ENCODE data around the gene PYCR2. TPM values are rescaled to one million over a fixed set of nuclear protein-coding genes. Genes with fewer than 3 reads are reported as not detected.
"Not testable (repeated sequence)": the region's sequence is repeated elsewhere in the genome, so short reads cannot be mapped to it uniquely, and the experiment has no call there.

Gene PYCR2
- total RNA-seq, 1 donor from 2014 or later = 47.4 TPM

DNA sequence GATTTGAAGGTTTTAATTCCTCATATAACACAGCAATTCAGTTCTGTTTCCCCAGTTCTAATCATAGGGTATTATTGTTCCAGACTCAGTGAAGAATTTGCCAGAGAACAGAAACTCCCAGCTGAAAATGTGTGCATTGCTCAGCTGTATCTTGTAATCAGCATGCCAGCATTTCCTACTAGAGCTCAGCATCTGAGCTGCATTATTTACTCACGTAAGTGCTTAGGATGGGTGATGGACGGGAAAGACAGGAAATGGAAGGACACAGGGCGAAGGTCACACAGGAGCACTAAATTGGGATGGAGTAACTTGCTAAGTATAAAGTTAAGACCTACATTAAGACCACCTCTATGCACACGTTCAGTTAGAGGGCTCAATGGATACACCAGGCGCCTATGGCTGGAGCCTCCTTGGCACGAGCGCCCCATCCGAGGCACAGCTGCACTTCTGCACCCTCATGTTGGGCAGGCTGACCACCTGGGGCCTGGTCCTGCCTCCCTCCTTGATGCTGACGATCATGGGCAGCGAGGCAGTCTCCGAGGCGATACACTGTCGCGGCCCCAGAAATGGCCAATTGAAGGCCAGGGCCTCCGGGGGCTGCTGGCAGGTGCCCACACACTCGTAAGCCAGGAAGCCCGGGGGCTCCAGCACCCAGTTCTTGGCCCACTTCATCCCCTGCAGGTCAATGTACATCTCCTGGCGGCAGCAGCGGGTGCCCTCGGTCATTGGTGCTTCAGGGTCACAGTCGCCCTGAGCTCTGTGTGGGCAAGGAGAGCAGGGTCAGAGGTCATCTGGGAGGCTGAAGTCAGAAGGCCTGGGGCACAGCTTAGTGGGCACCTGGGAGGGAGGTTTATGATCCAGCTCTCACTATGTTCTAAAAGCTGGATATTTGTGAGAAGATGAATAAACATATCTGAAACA is 13.3 kb upstream of the PYCR2 start:
- DNase-seq (ENCODE audit: extremely low spot score in 2 of 2) = no peak
- TF ChIP-seq POLR2A (IDR thresholded peaks at IDR 0.05) (no peak), POLR2AphosphoS5 (IDR thresholded peaks at IDR 0.05; ENCODE audit: insufficient read depth in 1 of 2, low read depth in 1 of 2) (no peak)
- TF ChIP-seq, protein P1, sequence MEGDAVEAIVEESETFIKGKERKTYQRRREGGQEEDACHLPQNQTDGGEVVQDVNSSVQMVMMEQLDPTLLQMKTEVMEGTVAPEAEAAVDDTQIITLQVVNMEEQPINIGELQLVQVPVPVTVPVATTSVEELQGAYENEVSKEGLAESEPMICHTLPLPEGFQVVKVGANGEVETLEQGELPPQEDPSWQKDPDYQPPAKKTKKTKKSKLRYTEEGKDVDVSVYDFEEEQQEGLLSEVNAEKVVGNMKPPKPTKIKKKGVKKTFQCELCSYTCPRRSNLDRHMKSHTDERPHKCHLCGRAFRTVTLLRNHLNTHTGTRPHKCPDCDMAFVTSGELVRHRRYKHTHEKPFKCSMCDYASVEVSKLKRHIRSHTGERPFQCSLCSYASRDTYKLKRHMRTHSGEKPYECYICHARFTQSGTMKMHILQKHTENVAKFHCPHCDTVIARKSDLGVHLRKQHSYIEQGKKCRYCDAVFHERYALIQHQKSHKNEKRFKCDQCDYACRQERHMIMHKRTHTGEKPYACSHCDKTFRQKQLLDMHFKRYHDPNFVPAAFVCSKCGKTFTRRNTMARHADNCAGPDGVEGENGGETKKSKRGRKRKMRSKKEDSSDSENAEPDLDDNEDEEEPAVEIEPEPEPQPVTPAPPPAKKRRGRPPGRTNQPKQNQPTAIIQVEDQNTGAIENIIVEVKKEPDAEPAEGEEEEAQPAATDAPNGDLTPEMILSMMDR (IDR thresholded peaks at IDR 0.05) = no peak
- Histone ChIP-seq H3K4me1 (peaks cover 17% of the 10 kb centered on the region), H3K27me3 (no peaks in the 10 kb centered on the region), H3K4me3 (no peak overlapping the region), H3K27ac (no peak overlapping the region), H3K9me3 (no peaks in the 10 kb centered on the region), H3K36me3 (no peaks in the 10 kb centered on the region)
- intact Hi-C loops (cut with DNase I) = no loop called here

DNA sequence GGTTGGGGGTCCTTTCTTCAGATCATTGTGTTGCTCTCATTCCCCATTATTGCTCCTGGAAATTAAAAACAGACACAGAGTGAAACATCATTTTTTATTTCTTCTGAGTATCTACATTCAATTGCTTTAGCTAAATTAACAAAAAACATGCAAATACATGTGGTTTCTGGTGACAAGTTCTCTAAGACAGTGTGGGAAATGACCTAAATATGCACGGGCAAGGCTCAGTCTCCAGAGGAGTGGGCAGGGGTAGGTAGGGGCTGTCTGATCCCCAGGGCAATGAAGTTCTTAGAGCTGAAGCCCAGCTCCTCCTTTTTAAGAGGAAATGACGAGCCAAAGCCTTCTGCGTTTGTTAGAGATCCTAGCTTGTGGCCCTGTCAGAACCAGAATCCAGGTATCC is 12.5 kb upstream of the PYCR2 start:
- no peak for TF ChIP-seq POLR2AphosphoS5 (IDR thresholded peaks at IDR 0.05; ENCODE audit: insufficient read depth in 1 of 2, low read depth in 1 of 2)
- TF ChIP-seq POLR2A (IDR thresholded peaks at IDR 0.05) = no peak
- TF ChIP-seq, protein P1 (IDR thresholded peaks at IDR 0.05) = no peak
- no peaks in the 10 kb centered on the region for H3K27me3 ChIP-seq
- H3K9me3 ChIP-seq = no peaks in the 10 kb centered on the region
- intact Hi-C loops (cut with DNase I) = no loop called here
- H3K4me3 ChIP-seq = no peak overlapping the region
- no peak for DNase-seq (ENCODE audit: extremely low spot score in 2 of 2)
- no peak overlapping the region for H3K27ac ChIP-seq
- H3K4me1 ChIP-seq = peaks cover 12% of the 10 kb centered on the region
- H3K36me3 ChIP-seq = no peaks in the 10 kb centered on the region

DNA sequence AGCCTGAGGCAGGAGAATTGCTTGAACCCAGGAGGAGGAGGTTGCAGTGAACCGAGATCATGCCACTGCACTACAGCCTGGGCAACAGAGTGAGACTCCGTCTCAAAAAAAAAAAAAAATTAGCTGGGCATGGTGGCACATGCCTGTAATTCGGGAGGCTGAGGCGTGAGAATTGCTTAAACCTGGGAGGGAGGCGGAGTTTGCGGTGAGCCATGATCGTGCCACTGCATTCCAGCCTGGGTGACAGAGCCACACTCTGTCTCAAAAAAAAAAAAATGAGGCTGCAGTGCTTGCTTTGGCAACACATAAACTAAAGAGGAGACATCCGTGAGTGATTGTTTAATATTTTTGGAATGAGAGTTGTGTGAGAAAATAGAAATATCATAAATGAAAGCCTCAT is 12.0 kb upstream of the PYCR2 start:
- H3K9me3 ChIP-seq; DNase-seq (ENCODE audit: extremely low spot score in 2 of 2); H3K27me3 ChIP-seq; H3K4me1 ChIP-seq; H3K36me3 ChIP-seq; H3K4me3 ChIP-seq; intact Hi-C loops (cut with DNase I); H3K27ac ChIP-seq: not testable (repeated sequence)

DNA sequence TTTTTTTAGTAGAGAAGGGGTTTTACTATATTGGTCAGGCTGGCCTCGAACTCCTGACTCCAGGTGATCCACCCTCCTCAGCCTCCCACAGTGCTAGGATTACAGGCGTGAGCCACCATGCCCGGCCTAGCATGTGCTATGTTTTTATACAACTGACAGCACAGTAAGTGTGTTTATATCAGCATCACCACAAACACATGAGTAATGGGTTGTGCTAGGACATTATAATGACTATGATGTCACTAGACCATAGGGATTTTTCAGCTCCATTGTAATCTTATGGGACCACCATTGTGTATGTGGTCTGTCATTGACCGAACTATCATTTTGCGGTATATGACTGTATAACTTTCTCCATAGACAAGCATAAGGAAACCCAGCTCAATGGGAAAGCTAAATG is 10.7 kb upstream of the PYCR2 start:
- no peaks in the 10 kb centered on the region for H3K9me3 ChIP-seq
- H3K27ac ChIP-seq = no peak overlapping the region
- intact Hi-C loops (cut with DNase I) = no loop called here
- DNase-seq (ENCODE audit: extremely low spot score in 2 of 2) = no peak
- H3K36me3 ChIP-seq = no peaks in the 10 kb centered on the region
- H3K4me1 ChIP-seq = no peaks in the 10 kb centered on the region
- no peak overlapping the region for H3K4me3 ChIP-seq
- TF ChIP-seq, protein P1 (IDR thresholded peaks at IDR 0.05) = no peak
- TF ChIP-seq POLR2AphosphoS5 (IDR thresholded peaks at IDR 0.05; ENCODE audit: insufficient read depth in 1 of 2, low read depth in 1 of 2) = no peak
- no peak for TF ChIP-seq POLR2A (IDR thresholded peaks at IDR 0.05)
- no peaks in the 10 kb centered on the region for H3K27me3 ChIP-seq

DNA sequence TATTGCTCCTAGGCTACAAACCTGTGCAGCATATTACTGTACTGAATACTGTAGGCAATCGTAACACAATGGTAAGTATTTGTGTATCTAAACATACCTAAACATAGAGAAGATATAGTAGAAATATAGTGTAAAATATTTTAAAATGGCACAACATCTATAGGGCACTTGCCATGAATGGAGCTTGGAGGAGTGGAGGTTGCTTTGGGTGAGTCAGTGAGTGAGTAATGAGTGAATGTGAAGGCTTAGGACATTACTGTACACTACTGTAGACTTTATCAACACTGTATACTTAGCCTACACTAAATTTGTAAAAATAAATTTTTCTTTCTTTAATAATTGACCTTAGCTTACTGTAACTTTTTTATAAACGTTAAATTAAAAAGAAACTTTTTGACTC is 9.0 kb upstream of the PYCR2 start:
- TF ChIP-seq POLR2AphosphoS5 (IDR thresholded peaks at IDR 0.05; ENCODE audit: insufficient read depth in 1 of 2, low read depth in 1 of 2) (no peak), POLR2A (IDR thresholded peaks at IDR 0.05) (no peak)
- TF ChIP-seq, protein P1 (IDR thresholded peaks at IDR 0.05) = no peak
- H3K4me1 ChIP-seq = no peaks in the 10 kb centered on the region
- intact Hi-C loops (cut with DNase I) = no loop called here
- DNase-seq (ENCODE audit: extremely low spot score in 2 of 2) = no peak
- H3K36me3 ChIP-seq = no peaks in the 10 kb centered on the region
- H3K27me3 ChIP-seq = no peaks in the 10 kb centered on the region
- no peak overlapping the region for H3K4me3 ChIP-seq
- no peaks in the 10 kb centered on the region for H3K9me3 ChIP-seq
- H3K27ac ChIP-seq = no peak overlapping the region

All from vagina (tissue), 2 donors.